ENCODE measurements around the gene FOXL1.

- TF ChIP-seq, protein P1, sequence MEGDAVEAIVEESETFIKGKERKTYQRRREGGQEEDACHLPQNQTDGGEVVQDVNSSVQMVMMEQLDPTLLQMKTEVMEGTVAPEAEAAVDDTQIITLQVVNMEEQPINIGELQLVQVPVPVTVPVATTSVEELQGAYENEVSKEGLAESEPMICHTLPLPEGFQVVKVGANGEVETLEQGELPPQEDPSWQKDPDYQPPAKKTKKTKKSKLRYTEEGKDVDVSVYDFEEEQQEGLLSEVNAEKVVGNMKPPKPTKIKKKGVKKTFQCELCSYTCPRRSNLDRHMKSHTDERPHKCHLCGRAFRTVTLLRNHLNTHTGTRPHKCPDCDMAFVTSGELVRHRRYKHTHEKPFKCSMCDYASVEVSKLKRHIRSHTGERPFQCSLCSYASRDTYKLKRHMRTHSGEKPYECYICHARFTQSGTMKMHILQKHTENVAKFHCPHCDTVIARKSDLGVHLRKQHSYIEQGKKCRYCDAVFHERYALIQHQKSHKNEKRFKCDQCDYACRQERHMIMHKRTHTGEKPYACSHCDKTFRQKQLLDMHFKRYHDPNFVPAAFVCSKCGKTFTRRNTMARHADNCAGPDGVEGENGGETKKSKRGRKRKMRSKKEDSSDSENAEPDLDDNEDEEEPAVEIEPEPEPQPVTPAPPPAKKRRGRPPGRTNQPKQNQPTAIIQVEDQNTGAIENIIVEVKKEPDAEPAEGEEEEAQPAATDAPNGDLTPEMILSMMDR (IDR thresholded peaks at IDR 0.05), result no peak
- TF ChIP-seq EP300 (IDR thresholded peaks at IDR 0.05), result no peak
- TF ChIP-seq POLR2A (IDR thresholded peaks at IDR 0.05), result no peak
Measured at GRCh38 chr16:86557587-86557986, 20.8 kb upstream of the FOXL1 start.

Measured in ovary (tissue), 3 donors.